Nephron (organoid): Measurements from ENCODE around the gene TBPL1.
A peak's percentile ranks its signal among the peaks of the same experiment; 100 is the strongest.

ENCODE experiments used
- H3K27ac Mint-ChIP-seq, 3 experiments: 2 replicates each; pipeline ENCODE4 v1.8.0; 2020; ENCODE audit warnings: mixed read lengths in 3 of 3, mild to moderate bottlenecking in 2 of 3, moderate library complexity in 1 of 3
- H3K27me3 Mint-ChIP-seq: 2 replicates; pipeline ENCODE4 v1.8.0; 2021; ENCODE audit warnings: low read depth, mild to moderate bottlenecking, moderate library complexity, mixed read lengths
- H3K36me3 Mint-ChIP-seq: 2 replicates; pipeline ENCODE4 v1.8.0; 2020; ENCODE audit warnings: low read depth, mixed read lengths
- H3K4me1 Mint-ChIP-seq: 2 replicates; pipeline ENCODE4 v1.8.0; 2020; ENCODE audit warnings: mixed read lengths
- H3K4me3 Mint-ChIP-seq, 3 experiments: 2 replicates each; pipeline ENCODE4 v1.8.0; 2020; ENCODE audit warnings: mild to moderate bottlenecking in 3 of 3, mixed read lengths in 3 of 3, moderate library complexity in 2 of 3
- H3K9me3 Mint-ChIP-seq: 2 replicates; pipeline ENCODE4 v1.8.0; 2020; ENCODE audit warnings: mixed read lengths
- TF ChIP-seq, protein P1 (sequence below), 3 experiments: fragments of 200-600 bp; sonication (generic); IDR thresholded peaks; one replicate each; pipeline ENCODE4 v1.5.0; 2021; ENCODE audit warnings: antibody characterized with exemption in 3 of 3; ENCODE audit not compliant: unreplicated experiment in 3 of 3

Gene TBPL1

DNA sequence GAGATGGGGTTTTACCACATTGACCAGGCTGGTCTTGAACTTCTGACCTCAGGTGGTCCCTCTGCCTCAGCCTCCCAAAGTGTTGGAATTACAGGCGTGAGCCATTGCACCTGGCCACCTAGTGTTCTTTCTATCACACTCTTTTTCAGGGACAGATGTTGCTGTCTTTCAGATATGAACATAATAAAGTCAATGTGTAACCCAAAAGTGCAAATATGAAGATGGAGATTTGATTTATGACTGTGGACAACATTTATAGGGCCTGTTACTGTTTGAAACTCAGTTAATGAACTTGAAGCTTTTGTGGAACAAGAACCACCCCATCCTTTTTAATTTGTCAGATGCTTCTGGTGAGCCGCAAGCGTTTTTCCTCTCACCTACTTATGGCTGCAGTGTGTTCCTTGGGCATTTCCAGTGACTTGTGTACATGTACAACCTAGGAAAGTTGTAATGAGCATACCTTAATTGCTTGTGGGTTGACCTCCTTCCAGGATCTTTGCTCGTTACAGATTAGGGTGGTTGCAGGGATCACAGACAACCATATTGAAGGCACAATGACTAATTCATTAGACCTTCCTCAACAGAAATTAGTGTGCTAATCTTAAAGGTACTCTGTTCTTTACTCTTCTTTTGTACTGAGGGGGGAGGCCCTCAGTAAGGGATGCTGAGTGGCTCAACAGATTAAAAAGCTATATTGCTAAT is 6.8 kb downstream of the TBPL1 start:
- H3K36me3 Mint-ChIP-seq, result peaks cover 4% of the 10 kb centered on the region
- H3K27me3 Mint-ChIP-seq, result no peaks in the 10 kb centered on the region
- H3K27ac Mint-ChIP-seq, result no peak overlapping the region
- no peaks in the 10 kb centered on the region for H3K9me3 Mint-ChIP-seq
- peaks cover 18% of the 10 kb centered on the region for H3K4me1 Mint-ChIP-seq
- TF ChIP-seq, protein P1, sequence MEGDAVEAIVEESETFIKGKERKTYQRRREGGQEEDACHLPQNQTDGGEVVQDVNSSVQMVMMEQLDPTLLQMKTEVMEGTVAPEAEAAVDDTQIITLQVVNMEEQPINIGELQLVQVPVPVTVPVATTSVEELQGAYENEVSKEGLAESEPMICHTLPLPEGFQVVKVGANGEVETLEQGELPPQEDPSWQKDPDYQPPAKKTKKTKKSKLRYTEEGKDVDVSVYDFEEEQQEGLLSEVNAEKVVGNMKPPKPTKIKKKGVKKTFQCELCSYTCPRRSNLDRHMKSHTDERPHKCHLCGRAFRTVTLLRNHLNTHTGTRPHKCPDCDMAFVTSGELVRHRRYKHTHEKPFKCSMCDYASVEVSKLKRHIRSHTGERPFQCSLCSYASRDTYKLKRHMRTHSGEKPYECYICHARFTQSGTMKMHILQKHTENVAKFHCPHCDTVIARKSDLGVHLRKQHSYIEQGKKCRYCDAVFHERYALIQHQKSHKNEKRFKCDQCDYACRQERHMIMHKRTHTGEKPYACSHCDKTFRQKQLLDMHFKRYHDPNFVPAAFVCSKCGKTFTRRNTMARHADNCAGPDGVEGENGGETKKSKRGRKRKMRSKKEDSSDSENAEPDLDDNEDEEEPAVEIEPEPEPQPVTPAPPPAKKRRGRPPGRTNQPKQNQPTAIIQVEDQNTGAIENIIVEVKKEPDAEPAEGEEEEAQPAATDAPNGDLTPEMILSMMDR (IDR thresholded peaks at IDR 0.05; ENCODE audit: unreplicated experiment in 3 of 3), result no peak
- no peak overlapping the region for H3K4me3 Mint-ChIP-seq

DNA sequence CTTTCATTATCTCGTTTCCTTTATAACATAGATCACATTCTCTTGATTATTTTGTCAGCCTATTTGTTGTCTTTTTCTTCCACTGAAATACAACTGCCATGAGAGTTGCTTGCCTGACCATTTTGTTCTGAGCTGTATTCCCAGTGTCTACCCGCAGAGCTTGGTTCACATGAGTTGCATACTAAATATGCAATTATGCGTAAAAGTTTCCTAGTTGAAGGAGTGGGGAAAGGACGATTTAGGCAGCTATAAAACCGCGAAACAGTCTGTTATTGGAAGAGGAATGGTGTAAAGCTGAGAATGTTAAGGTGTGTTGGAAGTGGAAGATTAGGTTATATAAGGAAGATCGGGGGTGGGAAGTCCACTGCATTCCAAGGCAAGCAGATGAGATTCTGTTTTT is 8.8 kb downstream of the TBPL1 start:
- H3K9me3 Mint-ChIP-seq, result no peaks in the 10 kb centered on the region
- TF ChIP-seq, protein P1 (IDR thresholded peaks at IDR 0.05; ENCODE audit: unreplicated experiment in 3 of 3), result no peak
- peaks cover 21% of the 10 kb centered on the region for H3K4me1 Mint-ChIP-seq
- no peak overlapping the region for H3K4me3 Mint-ChIP-seq
- H3K27ac Mint-ChIP-seq, result no peak overlapping the region
- no peaks in the 10 kb centered on the region for H3K27me3 Mint-ChIP-seq
- H3K36me3 Mint-ChIP-seq, result peaks cover 4% of the 10 kb centered on the region

DNA sequence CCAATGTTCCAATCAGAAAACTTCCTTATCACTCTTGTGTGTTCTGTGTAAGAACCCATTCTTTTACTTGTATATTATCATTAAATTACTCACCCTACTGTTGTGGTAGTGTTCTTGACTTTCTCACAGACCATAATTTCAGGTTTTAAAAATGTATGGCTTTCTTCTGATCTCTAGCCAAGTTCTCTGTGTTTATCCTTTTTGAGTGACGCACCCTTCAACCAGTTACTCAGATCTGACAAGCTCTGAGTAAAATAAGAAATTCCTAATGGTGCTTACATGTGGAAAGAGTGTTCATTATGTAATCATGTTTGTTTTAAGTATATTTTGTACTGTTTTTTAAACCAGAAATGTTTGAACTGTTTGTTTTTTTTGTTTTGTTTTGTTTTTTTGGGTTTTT is 11.0 kb downstream of the TBPL1 start:
- Mint-ChIP-seq H3K27me3 (no peaks in the 10 kb centered on the region), H3K27ac (no peak overlapping the region), H3K4me3 (no peak overlapping the region), H3K9me3 (no peaks in the 10 kb centered on the region), H3K36me3 (peaks cover 4% of the 10 kb centered on the region), H3K4me1 (peaks cover 19% of the 10 kb centered on the region)
- TF ChIP-seq, protein P1 (IDR thresholded peaks at IDR 0.05; ENCODE audit: unreplicated experiment in 3 of 3), result no peak

DNA sequence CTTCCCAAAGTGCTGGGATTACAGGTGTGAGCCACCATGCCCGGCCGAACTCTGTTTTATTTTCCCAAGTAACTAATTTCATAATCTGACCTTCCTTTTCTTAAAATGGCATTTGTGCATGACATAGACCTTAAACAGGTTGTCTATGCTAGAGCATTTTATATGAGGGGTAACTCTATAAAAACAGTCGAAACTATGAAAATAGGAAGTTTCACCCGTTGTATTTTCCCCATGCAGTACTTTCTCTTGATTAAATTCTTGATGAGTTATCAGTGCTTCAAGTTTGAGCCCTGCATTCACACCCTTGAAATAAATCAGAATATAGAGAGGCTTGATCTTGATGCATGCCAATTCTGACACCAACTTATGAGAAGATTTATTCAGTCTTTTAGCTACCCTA is 11.7 kb downstream of the TBPL1 start:
- no peak overlapping the region for H3K4me3 Mint-ChIP-seq
- peaks cover 4% of the 10 kb centered on the region for H3K36me3 Mint-ChIP-seq
- H3K27me3 Mint-ChIP-seq, result no peaks in the 10 kb centered on the region
- no peak overlapping the region for H3K27ac Mint-ChIP-seq
- TF ChIP-seq, protein P1 (IDR thresholded peaks at IDR 0.05; ENCODE audit: unreplicated experiment in 3 of 3), result no peak
- peaks cover 19% of the 10 kb centered on the region for H3K4me1 Mint-ChIP-seq
- H3K9me3 Mint-ChIP-seq, result no peaks in the 10 kb centered on the region

DNA sequence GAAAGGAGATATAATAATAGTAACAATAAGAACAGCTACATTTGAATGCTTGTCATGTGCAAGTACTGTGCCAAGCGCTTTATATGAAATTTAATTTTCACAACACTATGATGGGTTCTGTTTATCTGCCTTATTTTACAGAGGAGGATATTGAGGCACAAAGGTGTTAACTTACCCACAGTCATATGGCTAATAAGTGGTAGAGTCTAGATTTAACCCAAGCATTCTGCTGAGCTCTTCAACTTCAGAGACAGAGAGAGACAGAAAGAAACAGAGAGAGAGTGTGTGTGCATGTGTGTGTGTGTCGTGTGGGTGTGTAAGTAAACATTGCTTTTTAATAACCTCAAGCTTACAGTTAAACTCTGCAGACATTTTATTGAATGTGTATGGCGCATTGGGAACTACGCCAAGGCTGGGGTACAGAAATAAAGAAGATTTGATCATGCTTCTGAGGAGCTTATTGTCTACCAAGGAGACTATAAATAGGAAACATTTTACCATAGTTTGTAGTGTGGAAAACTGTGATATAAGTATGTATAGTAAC is 12.9 kb downstream of the TBPL1 start:
- H3K9me3 Mint-ChIP-seq, result no peaks in the 10 kb centered on the region
- H3K4me1 Mint-ChIP-seq, result peaks cover 20% of the 10 kb centered on the region

More for the DNA sequence above, 12.9 kb downstream of the TBPL1 start:
- Mint-ChIP-seq H3K4me3 (no peak overlapping the region), H3K27me3 (no peaks in the 10 kb centered on the region), H3K36me3 (peaks cover 4% of the 10 kb centered on the region), H3K27ac (peak overlapping the region in 2 of 3 experiments; percentile 50 to 64)
- TF ChIP-seq, protein P1 (IDR thresholded peaks at IDR 0.05; ENCODE audit: unreplicated experiment in 3 of 3), result no peak
